MM.1S (cell line): Measurements from ENCODE around the gene ZBTB43.

Source experiments
- DNase-seq: peaks from one replicate; pipeline ENCODE4 v3.0.0-alpha.2; 2015
- H2AFZ ChIP-seq: fragments of 300-600 bp; sonication (generic); 2 replicates; pipeline ENCODE4 v1.6.0; 2016; ENCODE audit warnings: antibody characterized with exemption, low read length
- H3F3A ChIP-seq: fragments of 300-600 bp; sonication (generic); 2 replicates; pipeline ENCODE4 v1.6.1; 2016; ENCODE audit warnings: mild to moderate bottlenecking, antibody characterized with exemption, low read length, moderate library complexity, mixed read lengths; ENCODE audit not compliant: insufficient read depth
- H3K27ac ChIP-seq: fragments of 300-600 bp; sonication (generic); 2 replicates; pipeline ENCODE4 v1.5.1; 2016; ENCODE audit warnings: mild to moderate bottlenecking, low read length
- H3K27me3 ChIP-seq: fragments of 300-600 bp; sonication (generic); replicated peaks from 2 replicates; pipeline ENCODE4 v1.6.0; 2016; ENCODE audit warnings: low read length; ENCODE audit not compliant: insufficient read depth
- H3K36me3 ChIP-seq: fragments of 300-600 bp; sonication (generic); replicated peaks from 2 replicates; pipeline ENCODE4 v1.6.1; 2016; ENCODE audit warnings: mild to moderate bottlenecking, low read length, mixed read lengths; ENCODE audit not compliant: insufficient read depth
- H3K4me1 ChIP-seq: fragments of 300-600 bp; sonication (generic); 2 replicates; pipeline ENCODE4 v1.6.1; 2016; ENCODE audit warnings: low read length, mixed read lengths
- H3K4me2 ChIP-seq: fragments of 300-600 bp; sonication (generic); 2 replicates; pipeline ENCODE4 v1.6.0; 2016; ENCODE audit warnings: low read depth, low read length
- H3K4me3 ChIP-seq: fragments of 300-600 bp; sonication (generic); 2 replicates; pipeline ENCODE4 v1.5.1; 2016; ENCODE audit warnings: low read length, mixed read lengths
- H3K79me2 ChIP-seq: fragments of 300-600 bp; sonication (generic); 2 replicates; pipeline ENCODE4 v1.6.1; 2016; ENCODE audit warnings: mixed run types, low read length, mixed read lengths
- H3K9ac ChIP-seq: fragments of 300-600 bp; sonication (generic); 2 replicates; pipeline ENCODE4 v1.6.1; 2016; ENCODE audit warnings: low read length, mixed read lengths
- H3K9me2 ChIP-seq: fragments of 300-600 bp; sonication (generic); replicated peaks from 2 replicates; pipeline ENCODE4 v1.6.1; 2016; ENCODE audit warnings: mild to moderate bottlenecking, low read length, mixed read lengths; ENCODE audit not compliant: insufficient read depth
- H3K9me3 ChIP-seq: fragments of 300-600 bp; sonication (generic); replicated peaks from 2 replicates; pipeline ENCODE4 v1.6.1; 2016; ENCODE audit warnings: mild to moderate bottlenecking, low read length, mixed read lengths; ENCODE audit not compliant: insufficient read depth
- H4K20me1 ChIP-seq: fragments of 300-600 bp; sonication (generic); 2 replicates; pipeline ENCODE4 v1.6.1; 2016; ENCODE audit warnings: mild to moderate bottlenecking, low read length, moderate library complexity, mixed read lengths; ENCODE audit not compliant: insufficient read depth
- EZH2 ChIP-seq: fragments of 300-600 bp; sonication (generic); optimal IDR thresholded peaks from 2 replicates; pipeline ENCODE3; 2017; ENCODE audit warnings: low read depth, mild to moderate bottlenecking, antibody characterized with exemption, low read length, mixed read lengths
- EZH2phosphoT487 ChIP-seq: fragments of 300-600 bp; sonication (generic); IDR thresholded peaks from 2 replicates; pipeline ENCODE4 v1.6.1; 2018; ENCODE audit warnings: antibody characterized with exemption, low read length
- TF ChIP-seq, protein P1 (sequence below): fragments of 300-600 bp; sonication (generic); IDR thresholded peaks from 2 replicates; pipeline ENCODE4 v1.5.1; 2016; ENCODE audit warnings: antibody characterized with exemption, low read length, mixed read lengths

The ZBTB43 gene

DNA sequence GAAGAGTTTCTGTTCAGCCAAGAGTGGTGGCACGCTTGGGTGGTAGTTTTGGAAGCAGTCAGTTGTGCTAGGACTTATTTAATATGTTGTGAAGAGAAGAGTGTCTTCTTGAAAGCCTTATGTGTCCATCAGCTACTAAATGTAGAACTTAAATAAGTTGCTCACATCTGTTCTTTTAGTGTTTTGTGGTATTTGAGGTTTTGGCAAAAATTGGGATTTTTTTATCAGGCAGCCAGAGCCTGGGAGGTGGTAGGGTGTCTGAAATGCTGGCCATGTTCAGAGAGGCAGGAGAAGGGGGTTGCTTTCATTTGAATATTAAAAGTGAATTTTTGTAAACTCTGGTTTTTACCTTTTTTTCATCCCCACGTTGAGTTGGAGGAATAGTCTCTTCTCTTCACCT, 31.4 kb downstream of the ZBTB43 start:
- H3K9ac ChIP-seq, result no peak overlapping the region
- H3K9me2 ChIP-seq, result no peaks in the 10 kb centered on the region
- no peaks in the 10 kb centered on the region for H3K27me3 ChIP-seq
- H3K36me3 ChIP-seq, result no peaks in the 10 kb centered on the region; the same call in 1 of the 2 replicates
- no peak overlapping the region for H3K4me3 ChIP-seq
- TF ChIP-seq, protein P1, sequence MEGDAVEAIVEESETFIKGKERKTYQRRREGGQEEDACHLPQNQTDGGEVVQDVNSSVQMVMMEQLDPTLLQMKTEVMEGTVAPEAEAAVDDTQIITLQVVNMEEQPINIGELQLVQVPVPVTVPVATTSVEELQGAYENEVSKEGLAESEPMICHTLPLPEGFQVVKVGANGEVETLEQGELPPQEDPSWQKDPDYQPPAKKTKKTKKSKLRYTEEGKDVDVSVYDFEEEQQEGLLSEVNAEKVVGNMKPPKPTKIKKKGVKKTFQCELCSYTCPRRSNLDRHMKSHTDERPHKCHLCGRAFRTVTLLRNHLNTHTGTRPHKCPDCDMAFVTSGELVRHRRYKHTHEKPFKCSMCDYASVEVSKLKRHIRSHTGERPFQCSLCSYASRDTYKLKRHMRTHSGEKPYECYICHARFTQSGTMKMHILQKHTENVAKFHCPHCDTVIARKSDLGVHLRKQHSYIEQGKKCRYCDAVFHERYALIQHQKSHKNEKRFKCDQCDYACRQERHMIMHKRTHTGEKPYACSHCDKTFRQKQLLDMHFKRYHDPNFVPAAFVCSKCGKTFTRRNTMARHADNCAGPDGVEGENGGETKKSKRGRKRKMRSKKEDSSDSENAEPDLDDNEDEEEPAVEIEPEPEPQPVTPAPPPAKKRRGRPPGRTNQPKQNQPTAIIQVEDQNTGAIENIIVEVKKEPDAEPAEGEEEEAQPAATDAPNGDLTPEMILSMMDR, result no peak
- TF ChIP-seq EZH2 (no peak), EZH2phosphoT487 (no peak)
- no peaks in the 10 kb centered on the region for H3F3A ChIP-seq
- DNase-seq, result no peak
- peaks cover 43% of the 10 kb centered on the region for H3K79me2 ChIP-seq
- no peaks in the 10 kb centered on the region for H4K20me1 ChIP-seq
- H3K27ac ChIP-seq, result no peak overlapping the region
- no peak overlapping the region for H2AFZ ChIP-seq
- H3K9me3 ChIP-seq, result no peaks in the 10 kb centered on the region
- H3K4me2 ChIP-seq, result no peak overlapping the region
- H3K4me1 ChIP-seq, result 0 out of 2 replicates have a peak, but pooled peaks cover 5% of the 10 kb centered on the region

DNA sequence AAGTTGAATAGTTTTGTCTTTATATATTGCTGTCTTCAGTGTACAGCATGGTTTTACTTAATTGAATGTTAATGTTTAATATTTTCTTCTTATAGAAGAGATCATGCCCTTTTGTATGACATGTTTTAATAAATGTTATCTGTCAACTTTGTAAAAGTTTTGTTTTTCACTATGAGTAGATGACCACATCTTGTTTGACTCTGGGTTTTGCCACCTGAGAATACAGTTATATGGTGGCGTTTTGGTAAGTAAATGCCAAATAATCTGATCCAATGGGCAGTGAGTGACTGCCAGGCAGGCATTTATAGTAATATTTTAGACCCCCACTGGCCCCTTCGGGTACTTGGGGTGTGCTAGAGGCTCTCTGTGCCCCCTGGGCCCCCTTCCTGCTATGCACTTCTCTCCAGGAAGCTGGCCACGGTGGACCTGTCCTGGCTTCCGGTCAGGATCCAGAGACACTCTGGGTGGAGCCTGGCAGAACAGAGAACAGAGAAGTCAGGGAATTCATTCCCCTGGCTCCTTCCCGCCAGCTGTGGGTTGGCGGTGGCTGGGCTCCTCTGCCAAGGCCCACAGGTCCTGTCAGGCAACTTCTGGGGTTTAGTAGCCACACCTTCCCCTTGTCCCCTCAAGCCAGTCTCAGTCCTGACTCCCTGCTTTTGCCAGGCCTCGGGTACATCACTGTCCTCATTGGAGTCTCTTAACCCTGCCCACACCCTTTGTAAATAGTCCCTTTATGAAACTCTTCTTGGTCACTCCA, 33.4 kb downstream of the ZBTB43 start:
- TF ChIP-seq EZH2phosphoT487 (no peak), EZH2 (no peak)
- TF ChIP-seq, protein P1, result no peak
- Histone ChIP-seq H3K4me2 (no peak overlapping the region), H3K79me2 (peaks cover 37% of the 10 kb centered on the region), H3K27ac (no peak overlapping the region), H4K20me1 (no peaks in the 10 kb centered on the region), H3K9me2 (no peaks in the 10 kb centered on the region), H2AFZ (no peak overlapping the region), H3K9me3 (no peaks in the 10 kb centered on the region), H3K36me3 (no peaks in the 10 kb centered on the region; the same call in 1 of the 2 replicates), H3K27me3 (no peaks in the 10 kb centered on the region), H3F3A (no peaks in the 10 kb centered on the region), H3K4me1 (0 out of 2 replicates have a peak, but pooled peaks cover 5% of the 10 kb centered on the region), H3K9ac (no peak overlapping the region), H3K4me3 (no peak overlapping the region)
- DNase-seq, result no peak

DNA sequence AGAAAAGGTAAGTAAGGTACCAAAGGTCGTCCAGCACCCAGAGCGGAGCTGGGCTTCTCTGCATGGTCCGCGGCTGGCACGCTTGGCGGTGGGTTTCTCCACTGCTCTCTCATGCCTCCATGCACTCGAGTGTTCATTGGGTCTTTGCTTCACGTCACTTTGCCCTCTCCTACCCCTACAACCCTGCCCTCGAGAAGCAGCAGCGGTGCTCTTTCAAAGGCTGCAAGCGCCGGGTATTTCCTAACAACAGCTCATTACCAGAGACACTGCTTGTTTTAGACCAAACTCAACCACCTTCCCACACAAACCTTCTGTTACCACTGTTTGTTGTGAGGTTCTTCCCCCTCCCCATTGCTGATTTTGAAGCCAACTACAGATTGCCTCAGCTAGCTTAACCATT, 34.1 kb downstream of the ZBTB43 start:
- H3K27ac ChIP-seq, result no peak overlapping the region
- H3K4me2 ChIP-seq, result no peak overlapping the region
- H3K9me3 ChIP-seq, result no peaks in the 10 kb centered on the region
- no peaks in the 10 kb centered on the region for H3K27me3 ChIP-seq
- TF ChIP-seq EZH2phosphoT487, result no peak
- TF ChIP-seq EZH2, result no peak
- TF ChIP-seq, protein P1, result no peak
- no peak for DNase-seq
- H3K9me2 ChIP-seq, result no peaks in the 10 kb centered on the region
- 0 out of 2 replicates have a peak, but pooled peaks cover 5% of the 10 kb centered on the region for H3K4me1 ChIP-seq
- H2AFZ ChIP-seq, result no peak overlapping the region
- no peaks in the 10 kb centered on the region for H4K20me1 ChIP-seq
- peaks cover 31% of the 10 kb centered on the region for H3K79me2 ChIP-seq
- no peak overlapping the region for H3K9ac ChIP-seq
- H3K36me3 ChIP-seq, result no peaks in the 10 kb centered on the region
- H3K4me3 ChIP-seq, result no peak overlapping the region
- no peaks in the 10 kb centered on the region for H3F3A ChIP-seq
